ENCODE measurements around the gene PRKAR1B.

- no peak for TF ChIP-seq CTCF (IDR thresholded peaks at IDR 0.05)
- TF ChIP-seq EZH2 (IDR thresholded peaks at IDR 0.05; ENCODE audit: borderline replicate concordance, insufficient read depth, low read depth, low read length, poor library complexity, severe bottlenecking), result no peak
Observed at GRCh38 chr7:594920-595620, 132.0 kb downstream of the PRKAR1B start.

All from B cell (primary cell).